GM12892 (cell line): ENCODE results near the gene AUNIP.

Experiments
- POLR2A ChIP-seq: IDR thresholded peaks from 2 replicates; pipeline ENCODE4 v1.6.1; 2011; ENCODE audit warnings: low read depth, low read length, control low read depth
- TAF1 ChIP-seq: IDR thresholded peaks from 2 replicates; pipeline ENCODE4 v1.6.1; 2011; ENCODE audit warnings: low read depth, mild to moderate bottlenecking, control low read depth, low read length, borderline replicate concordance

- TF ChIP-seq POLR2A (no peak), TAF1 (no peak)
Measured at GRCh38 chr1:25891606-25892005, 32.3 kb upstream of the AUNIP start.
